IMR-90 (cell line): ENCODE data around the gene MBIP. TPM values are rescaled to one million over a fixed set of nuclear protein-coding genes. Genes with fewer than 3 reads are reported as not detected.

ENCODE experiments used
- ATAC-seq: fragments of 200-7000 bp; cut with Tn5 transposase; 2 replicates; pipeline ENCODE4 v1.9.1; 2020; ENCODE audit warnings: low read depth, mild to moderate bottlenecking, moderate library complexity
- BruUV-seq: library from RNA; stranded (reverse); fragments of 400-500 nt; replicated peaks from 2 replicates; lab custom pipeline; 2021; lab: Mats Ljungman, UMichigan
- CTCF ChIA-PET: fragments of 300-600 bp; formaldehyde crosslinking; extraction: SDS; loops from one replicate; lab custom pipeline; 2021; ENCODE audit warnings: antibody characterized with exemption; lab: Yijun Ruan, JAX
- POLR2A ChIA-PET: fragments of 300-600 bp; sonication (Branson Sonifier 250); formaldehyde crosslinking; loops from one replicate; lab custom pipeline; 2022; ENCODE audit warnings: antibody characterized with exemption; ENCODE audit not compliant: unreplicated experiment; lab: Charles Lee
- DNase-seq: peaks from one replicate; pipeline ENCODE4 v3.0.0; 2013
- H2AFZ ChIP-seq: replicated peaks from 2 replicates; pipeline ENCODE3; 2013; ENCODE audit warnings: low read length, mild to moderate bottlenecking; ENCODE audit not compliant: poor library complexity
- H2AK5ac ChIP-seq: 2 replicates; pipeline ENCODE4 v1.6.1; 2013; ENCODE audit warnings: low read depth, low read length, inconsistent platforms
- H2AK9ac ChIP-seq: replicated peaks from 2 replicates; pipeline ENCODE3; 2013; ENCODE audit warnings: mild to moderate bottlenecking, low read depth, low read length, moderate library complexity; ENCODE audit not compliant: poor library complexity
- H2BK120ac ChIP-seq: 2 replicates; pipeline ENCODE4 v1.6.1; 2013; ENCODE audit warnings: low read depth, low read length, inconsistent platforms
- H2BK15ac ChIP-seq: 3 replicates; pipeline ENCODE4 v1.6.1; 2013; ENCODE audit warnings: low read depth, low read length, inconsistent platforms
- H2BK20ac ChIP-seq: 2 replicates; pipeline ENCODE4 v1.6.1; 2013; ENCODE audit warnings: low read depth, mild to moderate bottlenecking, inconsistent platforms, low read length, moderate library complexity
- H2BK5ac ChIP-seq: 2 replicates; pipeline ENCODE4 v1.6.1; 2013; ENCODE audit warnings: mild to moderate bottlenecking, low read depth, low read length, inconsistent platforms; ENCODE audit not compliant: poor library complexity, severe bottlenecking
- H3K14ac ChIP-seq: replicated peaks from 2 replicates; pipeline ENCODE4 v1.6.1; 2013; ENCODE audit warnings: low read depth, low read length, inconsistent platforms
- H3K18ac ChIP-seq: 2 replicates; pipeline ENCODE4 v1.6.1; 2013; ENCODE audit warnings: low read depth, low read length, control low read depth
- H3K23ac ChIP-seq: 2 replicates; pipeline ENCODE4 v1.6.1; 2013; ENCODE audit warnings: low read depth, low read length, inconsistent platforms
- H3K27ac ChIP-seq: 2 replicates; pipeline ENCODE4 v1.5.1; 2013; ENCODE audit warnings: mild to moderate bottlenecking, control low read depth, low read length; ENCODE audit not compliant: insufficient read depth
- H3K27me3 ChIP-seq: 2 replicates; pipeline ENCODE4 v1.6.1; 2013; ENCODE audit warnings: low read length; ENCODE audit not compliant: control insufficient read depth, insufficient read depth
- H3K36me3 ChIP-seq: 2 replicates; pipeline ENCODE4 v1.6.1; 2013; ENCODE audit warnings: low read length, mixed read lengths; ENCODE audit not compliant: control insufficient read depth, insufficient read depth
- H3K4ac ChIP-seq: 2 replicates; pipeline ENCODE4 v1.6.1; 2013; ENCODE audit warnings: low read depth, low read length, inconsistent platforms
- H3K4me1 ChIP-seq: 2 replicates; pipeline ENCODE4 v1.6.1; 2013; ENCODE audit warnings: low read length, mixed read lengths; ENCODE audit not compliant: control insufficient read depth, insufficient read depth
- H3K4me2 ChIP-seq: 2 replicates; pipeline ENCODE4 v1.6.1; 2013; ENCODE audit warnings: low read depth, mild to moderate bottlenecking, control low read depth, low read length, moderate library complexity
- H3K4me3 ChIP-seq: 2 replicates; pipeline ENCODE4 v1.5.1; 2013; ENCODE audit warnings: low read depth, mild to moderate bottlenecking, control low read depth, low read length, moderate library complexity; ENCODE audit not compliant: insufficient read depth
- H3K56ac ChIP-seq: 2 replicates; pipeline ENCODE4 v1.6.1; 2013; ENCODE audit warnings: low read length, inconsistent platforms; ENCODE audit not compliant: insufficient read depth; ENCODE audit errors: extremely low read depth
- H3K79me1 ChIP-seq, 2 experiments: 2 replicates each; pipeline ENCODE4 v1.6.1; 2013; ENCODE audit warnings: low read length in 2 of 2, inconsistent platforms in 1 of 2, low read depth in 1 of 2
- H3K9ac ChIP-seq: 2 replicates; pipeline ENCODE4 v1.6.1; 2013; ENCODE audit warnings: low read depth, low read length, control low read depth
- H3K9me1 ChIP-seq: 2 replicates; pipeline ENCODE4 v1.6.1; 2013; ENCODE audit warnings: low read length, inconsistent platforms; ENCODE audit not compliant: insufficient read depth
- H3K9me3 ChIP-seq: 2 replicates; pipeline ENCODE4 v1.6.1; 2013; ENCODE audit warnings: low read length; ENCODE audit not compliant: control insufficient read depth, insufficient read depth
- H4K20me1 ChIP-seq: 2 replicates; pipeline ENCODE4 v1.6.1; 2013; ENCODE audit warnings: low read length, inconsistent platforms; ENCODE audit not compliant: insufficient read depth
- H4K5ac ChIP-seq: 2 replicates; pipeline ENCODE4 v1.6.1; 2013; ENCODE audit warnings: mild to moderate bottlenecking, low read depth, low read length, control low read depth
- H4K8ac ChIP-seq, 2 experiments: 2 replicates each; pipeline ENCODE4 v1.6.1; 2013; ENCODE audit warnings: low read depth in 2 of 2, low read length in 2 of 2, control low read depth in 1 of 2, inconsistent platforms in 1 of 2
- H4K91ac ChIP-seq: 2 replicates; pipeline ENCODE4 v1.6.1; 2013; ENCODE audit warnings: low read depth, low read length, inconsistent platforms; ENCODE audit not compliant: insufficient read depth
- BHLHE40 ChIP-seq: fragments of 150-350 bp; IDR thresholded peaks from 2 replicates; pipeline ENCODE4 v1.6.1; 2016; ENCODE audit warnings: mild to moderate bottlenecking, low read depth, low read length
- MAFK ChIP-seq: IDR thresholded peaks from 2 replicates; pipeline ENCODE4 v1.6.1; 2012; ENCODE audit warnings: low read depth, low read length, improper control_type of control experiment
- WGBS, 2 experiments: methylation state at CpG; one replicate each; pipeline versions ENCODE4 v1.1.5 to v1.1.7; 2013; ENCODE audit warnings: missing lambda C conversion rate in 2 of 2; ENCODE audit not compliant: insufficient read length in 1 of 2; ENCODE audit errors: extremely low coverage in 2 of 2; 5-methylcytosine and 5-hydroxymethylcytosine counted together
- dilution Hi-C: fragments of 300-500 bp; cut with HindIII; formaldehyde crosslinking; loops from one replicate; pipeline ENCODE4 v1.14.3; 2018; ENCODE audit warnings: low sequenced_read_pairs; ENCODE audit not compliant: unreplicated experiment
- in situ Hi-C: fragments of 300-500 bp; cut with MboI; formaldehyde crosslinking; loops from 3 replicates; pipeline ENCODE4 v1.14.3; 2019; ENCODE audit warnings: low sequenced_read_pairs, inconsistent platforms, mixed read lengths
- intact Hi-C: fragments of 100-400 bp; cut with micrococcal nuclease; formaldehyde crosslinking; loops from 2 replicates; pipeline ENCODE4 v1.10.0; 2022
- polyA plus RNA-seq, 3 experiments: library from polyadenylated mRNA; depleted of rRNA; stranded (reverse); fragments of >200 nt; gene quantifications; 2 replicates each; pipeline ENCODE4 v1.2.3, GENCODE V29; 2012; ENCODE audit warnings: low replicate concordance in 1 of 3
- total RNA-seq: library from RNA; depleted of rRNA; stranded (reverse); fragments of >200 nt; gene quantifications from 2 replicates; pipeline ENCODE4 v1.2.3, GENCODE V29; 2012

The MBIP gene
- total and polyA plus RNA-seq, 2 of the 4 experiments (the other 2 are of a cell fraction): 9.3 to 17.4 TPM

DNA sequence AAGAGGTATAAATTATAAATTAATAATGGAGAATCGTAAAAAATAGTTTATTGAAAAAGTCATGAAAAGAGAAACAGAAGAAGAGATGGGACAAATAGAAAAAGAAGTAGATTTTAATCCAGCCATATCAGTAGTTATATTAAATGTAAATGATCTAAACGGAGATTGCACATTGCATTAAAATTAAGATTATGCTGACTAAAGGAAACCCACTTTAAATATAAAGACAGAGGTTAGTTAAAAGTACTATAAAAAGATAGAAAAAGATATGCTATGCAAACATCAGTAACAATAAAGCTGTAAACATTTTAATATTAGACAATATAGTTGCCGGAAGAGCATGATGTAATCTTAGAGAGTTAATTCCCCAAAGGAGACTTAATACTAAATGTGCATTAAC lies 5.4 kb upstream of the MBIP start:
- no peak overlapping the region for H2AK9ac ChIP-seq
- H2AK5ac ChIP-seq: no peak overlapping the region
- POLR2A ChIA-PET: no interaction called here
- CTCF ChIA-PET: no interaction called here
- no peak overlapping the region for H4K91ac ChIP-seq
- H3K56ac ChIP-seq: no peak overlapping the region
- no peak for ATAC-seq
- no peak overlapping the region for H3K23ac ChIP-seq
- no peak overlapping the region for H3K14ac ChIP-seq
- no peak overlapping the region for H2BK20ac ChIP-seq
- H2BK15ac ChIP-seq: no peak overlapping the region
- H4K20me1 ChIP-seq: no peaks in the 10 kb centered on the region
- H3K9me1 ChIP-seq: no peaks in the 10 kb centered on the region
- H3K4me2 ChIP-seq: no peak overlapping the region
- in situ Hi-C loops: no loop called here
- WGBS, 2 experiments: 100% methylated on average over 1 of the region's 3 CpGs; no CpG with 5 or more reads in 1 of the 2 experiments
- no peak overlapping the region for H3K18ac ChIP-seq
- no peak overlapping the region for H2BK5ac ChIP-seq
- H3K79me1 ChIP-seq: no peaks in the 10 kb centered on the region
- H3K9ac ChIP-seq: no peak overlapping the region
- H4K8ac ChIP-seq: no peak overlapping the region
- TF ChIP-seq BHLHE40 (no peak), MAFK (peak; percentile 46)
- intact Hi-C loops: no loop called here
- no peak overlapping the region for H3K4ac ChIP-seq
- H3K4me3 ChIP-seq: no peak overlapping the region
- H3K36me3 ChIP-seq: no peaks in the 10 kb centered on the region
- no TSS peak for BruUV-seq
- no peak overlapping the region for H4K5ac ChIP-seq
- H2AFZ ChIP-seq: no peak overlapping the region
- H3K27me3 ChIP-seq: peaks cover 3% of the 10 kb centered on the region
- no peak overlapping the region for H3K27ac ChIP-seq
- no peak for DNase-seq
- no peak overlapping the region for H2BK120ac ChIP-seq
- no peaks in the 10 kb centered on the region for H3K9me3 ChIP-seq
- H3K4me1 ChIP-seq: no peaks in the 10 kb centered on the region
- dilution Hi-C loops: no loop called here
